HFF-Myc (cell line): Measurements from ENCODE around the gene CSNK2B.

ENCODE experiments used
- DNase-seq: peaks from one replicate; pipeline ENCODE4 v3.0.0-alpha.2; 2011; ENCODE audit warnings: low read depth; ENCODE audit errors: extremely low read depth
- H3K4me3 ChIP-seq: replicated peaks from 2 replicates; pipeline ENCODE4 v1.5.1; 2011; ENCODE audit warnings: low read depth, mild to moderate bottlenecking, control low read depth, low read length
- CTCF ChIP-seq: IDR thresholded peaks from 2 replicates; pipeline ENCODE4 v1.5.1; 2012; ENCODE audit warnings: mild to moderate bottlenecking, low read depth, low read length, control low read depth; ENCODE audit errors: missing control alignments

Gene CSNK2B

GRCh38 chr6:31697555-31697954 lies 31.7 kb downstream of the CSNK2B start:
- no peak overlapping the region for H3K4me3 ChIP-seq
- DNase-seq, result no peak
- TF ChIP-seq CTCF, result no peak

- no peak overlapping the region for H3K4me3 ChIP-seq
- DNase-seq, result no peak
- no peak for TF ChIP-seq CTCF
Observed at GRCh38 chr6:31700740-31701401, 35.0 kb downstream of the CSNK2B start.

- H3K4me3 ChIP-seq, result peak overlapping the region; percentile 66
- DNase-seq, result no peak
- no peak for TF ChIP-seq CTCF
Observed at GRCh38 chr6:31701666-31702404, 36.0 kb downstream of the CSNK2B start.

GRCh38 chr6:31702405-31702818 lies 36.5 kb downstream of the CSNK2B start:
- DNase-seq, result no peak
- no peak for TF ChIP-seq CTCF
- peak overlapping the region; percentile 66 for H3K4me3 ChIP-seq

GRCh38 chr6:31702819-31703716 lies 37.2 kb downstream of the CSNK2B start, which contains the start of gene ABHD16A:
ABHD16A (minus strand) TSS chr6:31703324; CDS start chr6:31703281, 43 bp downstream.
- DNase-seq, result peak; percentile 95
- peak within 1 kb of the TSS; percentile 66 for H3K4me3 ChIP-seq
- TF ChIP-seq CTCF, result no peak

GRCh38 chr6:31705931-31706330 lies 40.1 kb downstream of the CSNK2B start:
- no peak for DNase-seq
- no peak for TF ChIP-seq CTCF
- H3K4me3 ChIP-seq, result no peak overlapping the region
